ENCODE measurements around the gene MKX.

MKX gene, protein sequence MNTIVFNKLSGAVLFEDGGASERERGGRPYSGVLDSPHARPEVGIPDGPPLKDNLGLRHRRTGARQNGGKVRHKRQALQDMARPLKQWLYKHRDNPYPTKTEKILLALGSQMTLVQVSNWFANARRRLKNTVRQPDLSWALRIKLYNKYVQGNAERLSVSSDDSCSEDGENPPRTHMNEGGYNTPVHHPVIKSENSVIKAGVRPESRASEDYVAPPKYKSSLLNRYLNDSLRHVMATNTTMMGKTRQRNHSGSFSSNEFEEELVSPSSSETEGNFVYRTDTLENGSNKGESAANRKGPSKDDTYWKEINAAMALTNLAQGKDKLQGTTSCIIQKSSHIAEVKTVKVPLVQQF

DNA sequence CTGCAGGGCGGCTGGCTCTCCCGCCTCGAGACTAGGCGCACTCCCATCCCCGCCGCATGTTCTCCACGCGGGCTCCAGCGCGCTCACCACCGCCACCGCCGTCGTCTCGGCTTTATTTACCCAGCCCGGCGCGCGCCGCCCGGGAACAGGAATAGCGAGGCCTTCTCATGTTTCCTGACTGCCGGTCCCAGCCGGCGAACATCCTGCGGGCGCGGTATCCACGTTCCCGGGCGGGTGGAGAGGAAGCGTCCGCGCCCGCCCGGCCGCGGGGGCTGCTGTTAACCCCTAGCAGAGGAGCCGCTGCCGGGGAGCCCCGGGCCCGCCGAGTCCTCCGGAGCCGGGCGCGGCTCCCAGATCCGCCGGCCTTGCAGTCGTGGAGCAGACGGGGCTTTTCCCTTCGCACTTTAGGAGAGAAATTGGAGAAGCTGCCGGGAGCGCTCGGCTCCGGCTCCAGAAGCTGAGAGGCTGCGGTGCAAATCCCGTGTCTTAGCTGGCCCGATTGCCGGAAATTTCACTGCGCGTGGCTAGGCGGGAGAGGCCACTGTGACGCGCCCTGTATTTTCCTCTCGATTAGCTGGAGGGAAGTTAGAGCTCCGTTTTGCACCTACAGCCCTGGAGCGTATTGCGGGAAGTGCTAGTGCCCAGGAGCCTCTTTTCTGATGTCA is at the start of gene MKX:
TSS of gene MKX (minus strand) at position 88 of the 665 bp plus-strand sequence. CDS start 2,404 bp downstream, outside the sequence.
- Histone ChIP-seq H3K9ac (ENCODE audit: low read depth, low read length) (no peak within 1 kb of the TSS), H3K4me3 (ENCODE audit: low read depth, low read length) (peak within 1 kb of the TSS; percentile 78), H3K27ac (ENCODE audit: low read depth, low read length) (no peak within 1 kb of the TSS), H3K36me3 (ENCODE audit: control insufficient read depth, insufficient read depth, low read length) (no peaks in the 10 kb centered on the region), H3K27me3 (ENCODE audit: control insufficient read depth, insufficient read depth, low read length) (peaks cover 99% of the 10 kb centered on the region), H3K4me1 (ENCODE audit: control insufficient read depth, insufficient read depth, low read length) (peaks cover 26% of the 10 kb centered on the region), H3K9me3 (ENCODE audit: control insufficient read depth, insufficient read depth, low read length) (no peaks in the 10 kb centered on the region)

- no peak overlapping the region for H3K27ac ChIP-seq (ENCODE audit: low read depth, low read length)
- no peak overlapping the region for H3K9ac ChIP-seq (ENCODE audit: low read depth, low read length)
- 0 out of 2 replicates have a peak, but pooled peaks cover under 1% of the 10 kb centered on the region for H3K4me1 ChIP-seq (ENCODE audit: control insufficient read depth, insufficient read depth, low read length)
- no peaks in the 10 kb centered on the region for H3K27me3 ChIP-seq (ENCODE audit: control insufficient read depth, insufficient read depth, low read length)
- H3K4me3 ChIP-seq (ENCODE audit: low read depth, low read length) = no peak overlapping the region
- H3K9me3 ChIP-seq (ENCODE audit: control insufficient read depth, insufficient read depth, low read length) = no peaks in the 10 kb centered on the region
- no peaks in the 10 kb centered on the region for H3K36me3 ChIP-seq (ENCODE audit: control insufficient read depth, insufficient read depth, low read length)
These were observed 48.5 kb upstream of the MKX start for GRCh38 chr10:27794157-27794556.

DNA sequence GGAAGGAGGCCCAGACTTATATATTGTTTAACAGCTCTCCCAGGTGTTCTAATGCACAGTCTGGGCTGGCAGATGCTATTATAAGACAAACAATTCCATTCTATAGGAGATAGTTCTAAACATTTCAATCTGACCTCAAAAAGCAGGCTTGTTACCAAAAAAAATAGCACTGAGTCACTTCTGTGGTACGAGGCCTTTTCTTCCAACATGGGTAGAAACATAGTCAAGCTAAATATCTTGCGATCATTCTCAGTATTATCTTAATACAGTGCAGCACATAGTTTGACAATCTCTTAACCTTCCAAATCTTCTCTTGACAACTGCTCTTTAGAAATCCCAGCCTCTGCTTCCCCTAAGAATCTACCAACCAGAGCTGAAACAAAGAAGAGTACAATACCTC is 46.6 kb upstream of the MKX start:
- Histone ChIP-seq H3K4me1 (ENCODE audit: control insufficient read depth, insufficient read depth, low read length) (peaks cover 9% of the 10 kb centered on the region; the same call in 1 of the 2 replicates), H3K4me3 (ENCODE audit: low read depth, low read length) (no peak overlapping the region), H3K9me3 (ENCODE audit: control insufficient read depth, insufficient read depth, low read length) (no peaks in the 10 kb centered on the region), H3K27ac (ENCODE audit: low read depth, low read length) (no peak overlapping the region), H3K27me3 (ENCODE audit: control insufficient read depth, insufficient read depth, low read length) (no peaks in the 10 kb centered on the region), H3K9ac (ENCODE audit: low read depth, low read length) (no peak overlapping the region), H3K36me3 (ENCODE audit: control insufficient read depth, insufficient read depth, low read length) (no peaks in the 10 kb centered on the region)

DNA sequence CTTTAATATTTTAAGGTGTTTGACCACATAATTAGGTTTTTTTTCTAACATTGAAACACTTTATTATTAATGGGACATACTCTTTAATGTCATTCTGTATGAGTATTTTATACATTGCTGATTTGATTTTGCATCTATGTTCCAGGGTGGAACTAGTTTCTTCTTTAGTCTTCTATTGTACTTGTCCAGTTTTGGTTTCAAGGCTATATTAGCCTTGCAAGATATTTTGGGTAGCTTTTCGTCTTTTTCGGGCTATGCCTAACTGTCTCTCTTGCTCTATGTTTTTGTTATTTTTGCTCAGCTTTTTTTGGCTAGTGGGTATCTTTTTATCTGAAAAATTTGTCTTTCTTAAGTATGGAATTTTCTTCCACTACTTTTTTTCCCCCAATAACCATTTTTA is 38.7 kb upstream of the MKX start:
- Histone ChIP-seq H3K9ac (ENCODE audit: low read depth, low read length) (no peak overlapping the region), H3K4me1 (ENCODE audit: control insufficient read depth, insufficient read depth, low read length) (peaks cover 9% of the 10 kb centered on the region; the same call in 1 of the 2 replicates), H3K4me3 (ENCODE audit: low read depth, low read length) (no peak overlapping the region), H3K36me3 (ENCODE audit: control insufficient read depth, insufficient read depth, low read length) (no peaks in the 10 kb centered on the region), H3K9me3 (ENCODE audit: control insufficient read depth, insufficient read depth, low read length) (no peaks in the 10 kb centered on the region), H3K27me3 (ENCODE audit: control insufficient read depth, insufficient read depth, low read length) (no peaks in the 10 kb centered on the region), H3K27ac (ENCODE audit: low read depth, low read length) (no peak overlapping the region)

GRCh38 chr10:27783660-27784059 is 38.0 kb upstream of the MKX start:
- no peaks in the 10 kb centered on the region for H3K9me3 ChIP-seq (ENCODE audit: control insufficient read depth, insufficient read depth, low read length)
- H3K4me1 ChIP-seq (ENCODE audit: control insufficient read depth, insufficient read depth, low read length) = peaks cover 3% of the 10 kb centered on the region; the same call in 1 of the 2 replicates
- H3K27me3 ChIP-seq (ENCODE audit: control insufficient read depth, insufficient read depth, low read length) = no peaks in the 10 kb centered on the region
- no peak overlapping the region for H3K27ac ChIP-seq (ENCODE audit: low read depth, low read length)
- no peak overlapping the region for H3K9ac ChIP-seq (ENCODE audit: low read depth, low read length)
- H3K4me3 ChIP-seq (ENCODE audit: low read depth, low read length) = no peak overlapping the region
- no peaks in the 10 kb centered on the region for H3K36me3 ChIP-seq (ENCODE audit: control insufficient read depth, insufficient read depth, low read length)

DNA sequence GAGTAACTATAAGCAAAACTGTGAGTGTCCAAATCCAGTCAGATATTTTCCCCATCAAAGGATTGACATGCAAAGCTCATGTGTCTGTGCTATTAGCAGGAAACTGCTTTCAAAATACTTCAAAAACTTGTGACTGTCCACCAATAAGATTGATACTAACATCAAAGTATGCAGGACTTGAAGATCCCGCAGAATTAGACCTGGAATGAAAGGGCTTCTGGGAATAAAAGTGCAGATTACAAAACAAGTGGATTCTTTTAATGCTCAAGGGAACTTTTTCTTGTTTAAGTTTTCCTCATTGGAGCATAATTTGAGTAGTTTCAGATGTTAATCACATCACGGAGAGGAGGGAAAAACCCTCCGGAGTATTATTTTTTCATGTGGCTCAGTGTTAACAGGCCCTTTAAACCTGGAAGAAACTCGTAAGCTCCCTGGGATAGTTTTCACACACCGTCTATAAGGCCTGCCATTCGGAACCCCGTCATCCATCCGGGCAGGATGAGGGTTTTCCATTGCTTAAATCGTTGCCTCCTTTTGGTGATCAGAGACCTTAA is 33.9 kb upstream of the MKX start:
- Histone ChIP-seq H3K36me3 (ENCODE audit: control insufficient read depth, insufficient read depth, low read length) (no peaks in the 10 kb centered on the region), H3K27me3 (ENCODE audit: control insufficient read depth, insufficient read depth, low read length) (no peaks in the 10 kb centered on the region; the same call in 1 of the 2 replicates), H3K4me3 (ENCODE audit: low read depth, low read length) (no peak overlapping the region), H3K9me3 (ENCODE audit: control insufficient read depth, insufficient read depth, low read length) (no peaks in the 10 kb centered on the region), H3K9ac (ENCODE audit: low read depth, low read length) (no peak overlapping the region), H3K27ac (ENCODE audit: low read depth, low read length) (no peak overlapping the region), H3K4me1 (ENCODE audit: control insufficient read depth, insufficient read depth, low read length) (peaks cover 8% of the 10 kb centered on the region)

- Histone ChIP-seq H3K36me3 (ENCODE audit: control insufficient read depth, insufficient read depth, low read length) (no peaks in the 10 kb centered on the region), H3K9me3 (ENCODE audit: control insufficient read depth, insufficient read depth, low read length) (no peaks in the 10 kb centered on the region), H3K4me1 (ENCODE audit: control insufficient read depth, insufficient read depth, low read length) (peaks cover 16% of the 10 kb centered on the region), H3K4me3 (ENCODE audit: low read depth, low read length) (no peak overlapping the region), H3K9ac (ENCODE audit: low read depth, low read length) (no peak overlapping the region), H3K27ac (ENCODE audit: low read depth, low read length) (no peak overlapping the region), H3K27me3 (ENCODE audit: control insufficient read depth, insufficient read depth, low read length) (no peaks in the 10 kb centered on the region; the same call in 1 of the 2 replicates)
These were observed 29.2 kb upstream of the MKX start for GRCh38 chr10:27774831-27775230.

- Histone ChIP-seq H3K9ac (ENCODE audit: low read depth, low read length) (no peak overlapping the region), H3K9me3 (ENCODE audit: control insufficient read depth, insufficient read depth, low read length) (no peaks in the 10 kb centered on the region), H3K27me3 (ENCODE audit: control insufficient read depth, insufficient read depth, low read length) (no peaks in the 10 kb centered on the region; the same call in 1 of the 2 replicates), H3K4me1 (ENCODE audit: control insufficient read depth, insufficient read depth, low read length) (peaks cover 16% of the 10 kb centered on the region), H3K36me3 (ENCODE audit: control insufficient read depth, insufficient read depth, low read length) (no peaks in the 10 kb centered on the region), H3K4me3 (ENCODE audit: low read depth, low read length) (no peak overlapping the region), H3K27ac (ENCODE audit: low read depth, low read length) (no peak overlapping the region)
These were observed 25.6 kb upstream of the MKX start for GRCh38 chr10:27771231-27771630.

DNA sequence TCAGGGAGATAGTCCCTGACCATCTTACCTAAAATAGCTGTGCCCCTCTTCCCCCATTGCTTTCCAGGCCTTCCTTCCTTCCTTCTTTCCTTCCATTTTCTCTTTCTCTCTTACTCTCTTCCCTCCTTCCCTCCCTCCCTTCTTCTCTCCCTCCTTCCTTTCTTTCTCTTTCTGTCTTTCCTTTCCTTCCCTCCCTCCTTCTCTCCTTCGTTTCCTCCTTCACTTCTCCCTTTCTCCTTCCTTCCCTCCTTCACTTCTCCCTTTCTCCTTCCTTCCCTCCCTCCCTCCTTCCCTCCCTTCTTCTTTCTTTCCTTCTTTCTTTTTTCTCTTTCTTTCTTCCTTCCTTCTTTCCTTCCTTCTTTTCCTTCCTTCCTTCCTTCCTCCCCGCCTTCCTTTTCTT is 24.6 kb upstream of the MKX start:
- no peak overlapping the region for H3K4me3 ChIP-seq (ENCODE audit: low read depth, low read length)
- H3K9ac ChIP-seq (ENCODE audit: low read depth, low read length) = no peak overlapping the region
- peaks cover 14% of the 10 kb centered on the region for H3K4me1 ChIP-seq (ENCODE audit: control insufficient read depth, insufficient read depth, low read length)
- H3K27ac ChIP-seq (ENCODE audit: low read depth, low read length) = no peak overlapping the region
- no peaks in the 10 kb centered on the region for H3K27me3 ChIP-seq (ENCODE audit: control insufficient read depth, insufficient read depth, low read length)
- H3K9me3 ChIP-seq (ENCODE audit: control insufficient read depth, insufficient read depth, low read length) = no peaks in the 10 kb centered on the region
- H3K36me3 ChIP-seq (ENCODE audit: control insufficient read depth, insufficient read depth, low read length) = no peaks in the 10 kb centered on the region

DNA sequence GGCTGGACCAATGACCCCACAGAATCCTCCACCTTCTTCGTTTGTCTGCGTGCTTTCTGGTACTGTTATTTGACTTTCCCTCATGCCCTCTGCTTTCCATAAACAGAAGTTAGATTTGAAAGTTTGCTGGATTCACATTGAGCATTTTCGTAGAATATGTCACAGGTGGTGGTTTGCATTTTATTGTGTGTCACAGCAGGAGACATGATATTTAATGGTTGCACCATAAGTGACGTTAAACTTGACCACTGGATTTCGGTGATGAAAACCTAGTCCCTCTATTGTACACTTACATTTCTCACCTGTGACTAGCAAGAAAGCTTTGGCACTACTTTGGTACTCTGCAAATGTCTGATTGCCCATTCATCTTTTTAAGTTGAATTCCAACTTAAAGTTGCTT is 15.2 kb upstream of the MKX start:
- Histone ChIP-seq H3K27me3 (ENCODE audit: control insufficient read depth, insufficient read depth, low read length) (no peaks in the 10 kb centered on the region), H3K36me3 (ENCODE audit: control insufficient read depth, insufficient read depth, low read length) (no peaks in the 10 kb centered on the region), H3K9ac (ENCODE audit: low read depth, low read length) (no peak overlapping the region), H3K27ac (ENCODE audit: low read depth, low read length) (no peak overlapping the region), H3K4me1 (ENCODE audit: control insufficient read depth, insufficient read depth, low read length) (no peaks in the 10 kb centered on the region), H3K4me3 (ENCODE audit: low read depth, low read length) (no peak overlapping the region), H3K9me3 (ENCODE audit: control insufficient read depth, insufficient read depth, low read length) (no peaks in the 10 kb centered on the region)

Data from HUES48 (cell line).